ENCODE measurements around the gene SH3GL1.

DNA sequence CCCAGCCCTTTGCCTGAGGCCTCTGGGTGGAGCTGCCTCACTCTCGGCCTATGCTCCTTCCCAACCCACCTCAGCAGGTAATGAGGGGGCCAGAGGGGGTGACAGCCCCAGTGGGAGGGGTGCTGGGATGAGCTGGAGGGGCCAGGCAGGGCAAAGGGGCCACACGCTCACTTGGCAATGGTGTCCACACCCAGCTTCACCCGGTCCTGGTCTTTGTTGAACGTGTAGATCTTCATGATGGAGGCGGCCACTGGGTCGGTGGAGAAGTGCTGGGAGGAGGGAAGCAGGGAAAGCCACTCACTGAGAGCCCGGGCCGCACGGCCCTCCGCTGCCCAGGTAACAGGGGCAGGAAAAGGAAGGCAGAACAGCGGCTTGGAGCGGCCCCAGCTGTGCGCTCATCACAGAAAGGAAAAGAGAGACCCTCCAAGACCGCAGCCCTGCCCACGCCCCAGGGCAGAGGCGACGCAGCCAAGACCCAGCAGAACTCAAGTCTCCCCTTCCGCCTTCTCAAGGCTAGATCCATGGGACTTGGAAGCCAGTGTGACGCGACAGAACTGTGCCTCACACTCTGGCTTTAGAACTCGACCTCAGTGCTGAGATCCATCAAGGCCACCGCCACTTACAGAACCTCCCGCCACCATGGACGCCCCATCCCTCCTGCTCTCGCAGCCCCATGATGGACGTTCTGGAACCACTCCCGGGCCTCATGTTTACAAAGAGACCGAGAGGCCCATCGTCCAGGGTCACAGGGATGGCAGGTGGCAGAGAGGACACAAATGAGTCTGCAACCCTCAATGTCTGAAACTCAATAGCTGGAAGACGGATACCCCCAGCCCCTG, 48.0 kb upstream of the SH3GL1 start:
- TF ChIP-seq POLR2A (IDR thresholded peaks at IDR 0.05), result no peak
- TF ChIP-seq, protein P1, sequence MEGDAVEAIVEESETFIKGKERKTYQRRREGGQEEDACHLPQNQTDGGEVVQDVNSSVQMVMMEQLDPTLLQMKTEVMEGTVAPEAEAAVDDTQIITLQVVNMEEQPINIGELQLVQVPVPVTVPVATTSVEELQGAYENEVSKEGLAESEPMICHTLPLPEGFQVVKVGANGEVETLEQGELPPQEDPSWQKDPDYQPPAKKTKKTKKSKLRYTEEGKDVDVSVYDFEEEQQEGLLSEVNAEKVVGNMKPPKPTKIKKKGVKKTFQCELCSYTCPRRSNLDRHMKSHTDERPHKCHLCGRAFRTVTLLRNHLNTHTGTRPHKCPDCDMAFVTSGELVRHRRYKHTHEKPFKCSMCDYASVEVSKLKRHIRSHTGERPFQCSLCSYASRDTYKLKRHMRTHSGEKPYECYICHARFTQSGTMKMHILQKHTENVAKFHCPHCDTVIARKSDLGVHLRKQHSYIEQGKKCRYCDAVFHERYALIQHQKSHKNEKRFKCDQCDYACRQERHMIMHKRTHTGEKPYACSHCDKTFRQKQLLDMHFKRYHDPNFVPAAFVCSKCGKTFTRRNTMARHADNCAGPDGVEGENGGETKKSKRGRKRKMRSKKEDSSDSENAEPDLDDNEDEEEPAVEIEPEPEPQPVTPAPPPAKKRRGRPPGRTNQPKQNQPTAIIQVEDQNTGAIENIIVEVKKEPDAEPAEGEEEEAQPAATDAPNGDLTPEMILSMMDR (IDR thresholded peaks at IDR 0.05), result no peak
- no peak for TF ChIP-seq POLR2AphosphoS5 (IDR thresholded peaks at IDR 0.05)

Measured in prostate gland (tissue), 2 donors.